ENCODE results near the gene ZNF438.
"Not testable (repeated sequence)": the region's sequence is repeated elsewhere in the genome, so short reads cannot be mapped to it uniquely, and the experiment has no call there.

ZNF438 gene

DNA sequence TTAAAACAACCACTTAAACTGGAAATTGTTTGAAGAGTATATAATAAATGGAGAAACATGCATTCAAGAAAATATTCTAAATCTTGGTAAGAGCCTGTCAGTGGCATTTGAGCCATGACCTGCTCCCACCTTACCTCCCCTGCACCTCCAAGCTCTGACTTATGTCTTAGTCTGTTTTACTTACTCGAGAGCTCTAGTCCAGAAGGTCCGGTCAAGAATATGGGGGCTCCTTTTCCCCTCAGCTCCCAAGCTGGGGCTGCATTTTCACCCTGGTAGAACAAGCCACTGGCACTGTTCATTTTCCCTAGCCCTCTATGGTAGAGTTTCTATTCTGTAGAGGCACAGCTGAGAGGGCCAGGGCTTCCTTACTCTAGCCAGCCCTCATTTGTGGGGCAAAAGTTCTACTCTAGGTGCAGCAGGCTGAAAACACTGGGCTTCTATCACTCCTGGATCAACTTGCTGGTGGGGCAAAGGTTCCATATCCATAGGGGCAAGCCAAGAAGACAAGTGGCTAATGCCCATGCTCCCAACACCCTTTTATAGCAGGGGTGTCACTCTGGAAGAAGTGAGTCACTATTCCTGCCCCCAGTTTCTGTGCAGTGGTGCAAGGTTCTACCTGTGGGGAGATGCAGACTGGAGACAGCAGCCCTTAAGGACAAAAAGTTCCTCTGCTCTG, 40.6 kb downstream of the ZNF438 start:
- in situ Hi-C loops (cut with MboI; ENCODE audit: low sequenced_read_pairs): no loop called here

DNA sequence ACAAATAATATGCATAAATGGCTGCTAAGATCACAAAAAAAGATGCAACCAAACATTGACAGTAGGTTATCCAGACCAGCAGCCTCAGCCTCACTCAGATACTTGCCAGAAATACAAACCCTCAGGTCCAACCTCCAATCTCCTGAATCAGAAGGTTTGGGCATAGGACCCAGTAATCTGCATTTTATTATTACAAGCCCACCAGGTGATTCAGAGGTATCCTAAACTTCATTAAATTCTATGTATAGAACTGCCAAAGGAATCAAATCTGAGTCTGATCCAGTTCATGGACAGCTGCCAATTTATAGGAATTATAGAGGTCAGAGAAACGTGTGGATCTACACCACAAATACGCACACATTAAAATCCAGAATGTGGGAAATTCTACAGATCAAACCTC, 41.3 kb downstream of the ZNF438 start:
- in situ Hi-C loops (cut with MboI; ENCODE audit: low sequenced_read_pairs): no loop called here

DNA sequence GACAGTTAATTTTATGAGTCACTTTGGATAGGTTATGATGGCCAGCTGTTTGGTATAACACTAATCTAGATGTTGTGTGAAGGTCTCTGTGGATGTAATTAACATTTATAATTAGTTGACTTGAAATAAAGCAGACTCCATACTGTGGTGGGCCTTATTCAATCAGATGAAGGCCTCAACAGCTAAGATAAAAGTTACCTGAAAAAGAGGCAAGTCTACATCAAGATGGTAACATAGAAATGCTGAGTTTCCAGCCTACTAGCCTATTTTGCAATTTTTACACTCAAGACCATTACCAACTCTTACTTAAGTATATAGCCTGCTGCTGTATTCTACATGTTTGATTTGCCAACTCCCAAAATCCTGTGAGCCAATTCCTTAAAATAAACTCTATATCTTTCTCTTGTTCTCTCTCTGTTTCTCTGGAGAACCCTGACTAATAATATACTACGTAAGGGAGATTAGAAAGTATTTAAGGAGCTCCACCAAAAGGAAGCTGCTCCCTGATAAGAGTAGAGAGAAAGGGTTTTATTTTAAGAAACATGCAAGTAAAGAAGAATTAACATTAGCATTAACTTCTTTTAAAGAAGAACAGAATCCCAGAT, 42.7 kb downstream of the ZNF438 start:
- in situ Hi-C loops (cut with MboI; ENCODE audit: low sequenced_read_pairs): no loop called here

DNA sequence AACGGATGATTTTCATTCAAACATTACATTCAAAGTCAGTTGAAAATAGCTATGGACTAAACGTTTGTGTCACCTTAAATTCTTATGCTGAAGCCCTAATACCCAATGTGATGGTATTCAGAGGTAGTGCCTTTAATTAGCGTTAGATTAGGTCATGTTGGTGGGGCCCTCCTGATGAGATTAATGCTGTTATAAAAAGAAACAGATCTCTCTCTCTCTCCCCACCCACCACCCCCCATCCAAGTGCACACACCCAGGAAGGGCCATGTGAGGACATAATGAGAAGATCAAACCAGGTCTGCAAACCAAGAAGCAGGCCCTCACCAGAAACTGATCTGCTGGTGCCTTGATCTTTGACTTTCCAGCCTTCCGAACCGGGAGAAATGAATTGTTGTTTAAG, 44.2 kb downstream of the ZNF438 start:
- in situ Hi-C loops (cut with MboI; ENCODE audit: low sequenced_read_pairs): no loop called here

DNA sequence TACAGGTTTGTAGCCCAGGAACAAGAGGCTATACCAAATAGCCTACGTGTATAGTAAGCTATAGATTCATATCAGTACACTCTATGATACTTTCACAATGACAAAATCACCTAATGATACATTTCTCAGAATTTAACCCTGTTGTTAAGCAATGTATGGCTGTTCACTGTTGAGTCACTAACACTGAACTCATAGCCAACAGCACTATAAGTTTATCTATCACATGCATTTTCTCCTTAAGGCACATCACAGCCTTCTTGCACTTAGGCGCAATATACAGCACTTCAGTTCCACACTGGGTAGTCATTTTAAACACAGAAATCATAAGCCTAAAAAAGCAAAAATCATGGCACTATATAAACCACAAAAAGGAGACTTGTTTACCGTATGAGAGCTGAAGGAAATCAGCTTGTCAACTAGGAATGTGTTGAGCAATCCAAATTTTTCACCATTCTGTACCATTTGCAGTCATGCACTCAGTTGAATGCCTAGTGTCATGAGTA, 45.6 kb downstream of the ZNF438 start:
- in situ Hi-C loops (cut with MboI; ENCODE audit: low sequenced_read_pairs): no loop called here

DNA sequence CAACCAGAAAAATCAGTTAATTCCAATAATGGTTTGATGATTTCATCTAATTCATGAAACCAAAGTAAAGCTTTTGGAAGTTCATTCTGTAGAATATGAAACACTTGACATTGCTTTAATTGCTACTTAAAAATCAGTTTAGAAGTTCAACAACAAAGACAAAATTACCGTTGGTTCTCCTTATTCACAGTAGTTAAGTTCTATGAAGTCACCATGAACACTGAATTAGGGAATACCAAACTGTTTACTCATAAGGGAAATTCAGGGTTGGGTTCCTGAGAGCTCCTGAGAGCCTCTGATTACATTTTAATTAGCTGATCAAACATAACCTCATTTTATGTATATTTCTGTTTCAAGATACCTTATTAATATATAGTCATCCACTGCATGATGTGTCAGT, 46.2 kb downstream of the ZNF438 start:
- in situ Hi-C loops (cut with MboI; ENCODE audit: low sequenced_read_pairs): no loop called here

DNA sequence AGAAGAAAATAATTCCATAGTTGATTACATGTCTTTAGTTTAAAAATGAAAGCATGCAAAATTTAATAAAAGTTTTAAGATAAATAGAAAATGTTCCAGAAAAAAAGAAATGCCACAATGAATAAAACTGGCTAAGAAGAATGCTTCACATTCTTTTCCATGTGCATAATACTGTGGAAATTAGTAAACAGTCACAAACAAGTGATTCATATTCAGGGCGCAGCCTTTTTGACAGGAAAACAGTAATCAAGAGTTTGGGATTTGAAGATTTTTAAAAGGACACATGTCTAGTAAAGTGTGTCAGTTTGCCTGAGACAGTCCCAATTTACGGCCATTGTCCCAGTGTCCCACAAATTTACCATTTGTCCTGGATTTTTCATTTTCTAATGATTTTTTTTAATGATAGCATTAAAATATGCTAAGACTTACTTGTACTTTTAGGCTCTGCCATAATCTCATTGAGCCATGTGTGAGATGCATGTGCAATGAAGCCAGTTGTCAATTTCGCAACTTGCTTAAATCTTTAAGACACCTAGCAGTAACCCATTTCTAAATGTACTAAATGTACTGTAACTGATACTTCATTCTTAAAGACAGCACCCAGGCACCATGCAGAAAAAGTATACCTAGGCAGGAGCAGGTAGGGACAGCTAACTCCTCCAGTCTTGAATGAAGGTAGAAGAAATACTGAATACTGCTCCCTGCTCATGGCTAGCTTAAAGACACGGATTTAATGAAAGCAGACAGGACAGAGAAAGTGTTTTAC, 46.9 kb downstream of the ZNF438 start:
- in situ Hi-C loops (cut with MboI; ENCODE audit: low sequenced_read_pairs): no loop called here

DNA sequence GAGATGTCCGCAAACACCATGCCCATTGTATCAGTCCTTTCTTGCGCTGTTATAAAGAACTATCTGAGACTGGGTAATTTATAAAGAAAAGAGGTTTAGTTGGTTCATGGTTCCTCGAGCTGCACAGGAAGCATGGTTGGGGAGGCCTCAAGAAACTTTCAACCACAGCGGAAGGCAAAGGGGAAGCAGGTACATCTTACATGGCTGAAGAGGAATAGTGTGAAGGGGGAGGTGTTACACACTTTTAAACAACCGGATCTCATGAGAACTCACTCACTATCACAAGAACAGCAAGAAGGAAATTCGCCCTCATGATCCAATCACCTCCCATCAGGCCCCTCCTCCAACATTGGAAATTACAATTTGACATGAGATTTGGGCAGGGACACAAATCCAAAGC, 48.5 kb downstream of the ZNF438 start:
- in situ Hi-C loops (cut with MboI; ENCODE audit: low sequenced_read_pairs): not testable (repeated sequence)

DNA sequence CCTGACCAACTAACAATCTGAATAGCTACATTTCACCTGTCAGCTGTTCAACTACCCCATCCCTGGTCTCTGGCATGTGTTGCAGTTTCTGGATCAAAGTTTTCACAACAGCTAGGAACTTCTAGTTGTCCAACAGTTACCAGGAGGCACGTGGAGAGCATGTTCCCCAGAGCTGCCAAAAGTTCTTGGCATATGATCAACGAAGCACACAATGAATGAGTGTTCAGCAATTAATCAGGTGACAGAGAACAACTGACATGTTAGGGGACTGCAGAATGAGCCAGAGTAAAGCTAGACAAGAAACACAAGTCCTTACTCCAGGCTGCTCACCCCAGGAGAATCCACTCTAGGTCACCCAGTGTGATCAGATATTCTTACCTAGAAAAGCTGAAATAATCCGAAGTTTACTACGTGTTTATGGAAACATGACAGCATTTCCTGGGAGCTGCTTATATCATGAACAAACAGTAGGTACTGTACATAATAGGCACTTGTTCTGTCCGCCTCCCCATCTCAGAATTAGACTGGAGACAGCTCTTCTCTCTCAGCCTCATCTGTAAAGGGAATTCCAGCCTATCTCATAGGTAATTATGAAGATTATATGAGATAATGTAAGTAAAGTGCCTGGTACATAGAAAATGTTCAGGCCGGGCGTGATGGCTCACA, 50.6 kb downstream of the ZNF438 start:
- in situ Hi-C loops (cut with MboI; ENCODE audit: low sequenced_read_pairs): no loop called here

DNA sequence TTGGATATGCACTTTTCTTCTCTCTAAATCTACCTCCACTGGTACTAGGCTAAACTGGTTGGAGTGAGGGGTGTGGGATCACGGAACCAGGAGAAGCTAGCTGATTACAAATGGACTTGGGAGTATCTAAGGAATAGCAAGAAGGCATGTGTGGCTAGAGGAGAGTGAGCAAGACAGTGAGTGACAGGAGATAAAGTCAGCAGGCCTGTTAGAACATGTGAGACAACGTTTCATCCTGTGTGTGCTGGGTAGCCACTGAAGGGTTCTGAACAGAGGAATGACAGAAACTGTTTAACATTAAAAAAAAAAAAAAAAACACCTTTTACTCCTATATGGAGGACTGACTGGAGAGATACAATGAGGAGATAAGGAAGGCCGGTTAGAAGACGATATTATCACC, 51.7 kb downstream of the ZNF438 start:
- in situ Hi-C loops (cut with MboI; ENCODE audit: low sequenced_read_pairs): no loop called here

DNA sequence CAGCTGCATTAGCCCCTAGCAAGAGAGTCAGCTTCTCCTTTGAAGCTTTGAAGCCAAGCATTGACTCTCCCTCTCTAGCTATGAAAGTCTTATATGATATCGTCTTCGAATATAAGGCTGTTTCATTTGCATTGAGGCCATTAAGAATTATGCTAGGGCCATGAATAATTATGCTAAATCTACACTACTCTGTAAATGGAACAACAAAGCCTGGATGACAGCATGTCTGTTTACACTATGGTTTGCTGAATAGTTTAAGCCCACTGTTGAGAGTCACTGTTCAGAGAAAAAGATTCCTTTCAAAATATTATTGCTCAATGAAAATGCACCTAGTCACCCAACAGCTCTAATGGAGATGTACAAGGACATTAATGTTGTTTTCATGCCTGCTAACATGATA, 52.8 kb downstream of the ZNF438 start:
- in situ Hi-C loops (cut with MboI; ENCODE audit: low sequenced_read_pairs): no loop called here

DNA sequence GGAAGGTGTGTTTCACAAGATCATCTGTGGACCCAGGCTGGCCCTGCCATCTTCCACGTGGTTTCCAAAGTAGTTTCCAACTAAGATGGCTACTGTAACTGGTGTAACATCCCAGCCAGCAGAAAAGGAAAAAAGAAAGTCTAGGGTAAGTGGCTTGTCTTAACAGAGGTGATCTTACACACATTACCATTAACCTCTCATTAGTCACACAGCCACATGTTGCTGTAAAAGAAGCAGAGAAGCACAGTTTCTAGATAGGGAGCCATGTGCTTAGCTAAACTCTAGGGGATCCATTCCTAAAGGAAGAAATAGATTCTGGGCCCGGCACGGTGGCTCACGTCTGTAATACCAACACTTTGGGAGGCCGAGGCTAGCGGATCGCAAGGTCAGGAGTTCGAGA, 54.3 kb downstream of the ZNF438 start:
- in situ Hi-C loops (cut with MboI; ENCODE audit: low sequenced_read_pairs): no loop called here

DNA sequence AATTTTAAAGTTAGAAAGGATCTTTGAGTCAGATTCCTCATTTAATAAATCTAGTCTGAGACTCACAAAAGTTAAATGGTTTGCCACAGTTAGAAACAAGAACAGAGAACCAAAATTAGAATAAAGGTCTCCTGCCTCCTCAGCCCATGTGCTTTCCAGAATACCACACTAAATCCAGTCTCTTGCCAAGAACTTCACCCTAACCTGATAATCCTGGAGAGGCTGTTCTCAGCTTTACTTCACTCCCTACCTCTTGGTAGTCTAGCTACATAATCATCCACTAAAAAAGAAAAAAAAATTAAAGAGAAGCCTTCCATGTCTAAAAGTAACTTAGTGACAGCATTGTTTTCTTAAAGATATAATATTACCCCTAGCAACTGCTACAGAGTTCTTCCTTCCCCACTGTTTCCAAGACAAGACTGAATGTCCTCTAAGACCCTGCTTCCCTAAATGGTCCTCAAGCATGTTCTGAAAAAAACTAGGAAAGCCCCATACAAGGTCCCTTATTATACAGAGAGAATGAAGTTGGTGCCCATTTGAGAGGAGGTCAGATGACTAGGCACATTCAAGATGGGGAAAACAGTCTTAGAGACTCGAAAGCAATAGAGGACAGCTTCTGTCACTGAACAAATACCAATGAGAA, 56.8 kb downstream of the ZNF438 start:
- in situ Hi-C loops (cut with MboI; ENCODE audit: low sequenced_read_pairs): no loop called here

DNA sequence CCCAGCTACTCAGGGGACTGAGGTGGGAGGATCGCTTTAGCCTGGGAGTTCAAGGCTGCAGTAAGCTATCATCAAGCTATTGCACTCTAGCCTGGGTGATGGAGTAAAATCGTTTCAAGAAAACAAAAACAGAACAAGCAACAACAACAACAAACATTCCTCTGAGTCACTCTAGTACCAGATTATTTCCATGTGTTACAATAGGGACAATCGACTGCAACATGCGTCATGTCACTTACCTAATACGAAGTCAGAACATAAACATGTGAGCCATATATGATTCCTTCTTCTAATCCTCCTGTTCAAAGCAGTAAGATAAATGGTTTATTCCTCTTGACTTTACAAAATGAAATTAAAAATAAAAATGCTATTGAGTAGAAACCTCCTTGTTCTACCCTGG, 57.3 kb downstream of the ZNF438 start:
- in situ Hi-C loops (cut with MboI; ENCODE audit: low sequenced_read_pairs): no loop called here

DNA sequence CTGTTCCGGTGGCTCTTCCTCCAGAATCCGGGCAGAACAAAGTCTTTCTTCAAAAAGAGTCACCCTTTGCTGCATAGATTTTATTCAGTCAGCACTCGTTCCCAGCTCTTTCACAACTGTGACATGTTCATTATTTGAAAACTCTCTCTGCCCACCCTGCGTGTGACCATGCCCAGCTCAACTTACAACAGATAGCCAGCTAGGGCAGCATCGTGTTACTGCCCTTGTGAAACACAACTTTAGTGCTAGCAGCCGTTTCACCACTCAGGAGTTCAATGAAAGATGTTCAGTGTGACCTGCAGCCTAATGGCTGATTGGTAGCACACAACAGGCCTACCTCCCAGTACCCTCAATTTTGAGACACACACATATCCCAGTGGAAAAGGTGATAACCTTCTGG, 57.9 kb downstream of the ZNF438 start:
- in situ Hi-C loops (cut with MboI; ENCODE audit: low sequenced_read_pairs): no loop called here

DNA sequence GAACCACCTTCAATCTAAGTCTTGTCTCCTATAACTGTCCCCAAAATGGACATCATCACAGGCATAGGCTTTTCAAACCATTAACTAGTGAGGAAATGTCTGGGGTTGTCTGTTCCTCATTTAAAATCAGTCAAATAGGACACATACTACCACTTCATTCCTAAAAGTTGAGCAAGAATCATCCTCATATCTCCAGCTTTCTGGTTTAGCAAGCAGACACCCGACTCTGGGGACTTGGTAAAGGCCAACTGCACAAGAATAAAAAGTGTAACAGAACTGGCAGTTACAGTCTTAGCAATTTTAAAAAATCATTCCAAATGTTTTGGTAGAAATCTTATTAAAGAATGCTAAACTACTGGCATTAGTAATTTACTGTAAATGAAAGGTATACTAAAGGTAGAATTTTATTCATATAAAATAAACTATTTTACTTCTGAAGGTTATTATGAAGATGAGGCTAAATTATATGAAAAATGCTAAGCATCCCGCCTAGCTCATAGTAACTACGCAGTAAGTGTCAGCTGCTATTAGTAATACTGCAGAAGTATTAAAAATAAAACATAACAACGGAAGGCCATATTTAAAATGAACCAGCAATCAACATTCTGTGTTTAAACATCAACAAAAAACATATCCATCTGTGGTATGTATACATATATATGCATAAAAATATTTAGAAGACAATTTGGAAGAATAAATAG, 60.8 kb downstream of the ZNF438 start:
- in situ Hi-C loops (cut with MboI; ENCODE audit: low sequenced_read_pairs): no loop called here

DNA sequence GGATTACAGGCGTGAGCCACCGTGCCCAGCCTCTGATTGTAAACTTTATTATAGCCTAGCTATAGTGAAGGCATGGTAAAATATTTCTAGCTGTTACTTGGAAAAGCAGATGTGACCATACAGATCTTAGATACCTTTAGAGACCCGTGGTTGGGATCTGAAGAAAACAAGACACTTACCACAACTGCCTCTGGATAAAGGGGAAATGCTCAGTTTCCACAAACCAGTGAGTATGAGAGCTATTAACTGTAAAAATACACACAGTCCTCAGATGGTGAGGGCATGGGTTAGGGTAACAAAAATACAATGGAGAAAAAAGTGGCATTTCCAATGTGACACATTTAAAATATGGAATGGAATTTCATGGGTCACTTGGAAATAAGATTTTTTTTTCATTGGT, 63.0 kb downstream of the ZNF438 start:
- in situ Hi-C loops (cut with MboI; ENCODE audit: low sequenced_read_pairs): no loop called here

DNA sequence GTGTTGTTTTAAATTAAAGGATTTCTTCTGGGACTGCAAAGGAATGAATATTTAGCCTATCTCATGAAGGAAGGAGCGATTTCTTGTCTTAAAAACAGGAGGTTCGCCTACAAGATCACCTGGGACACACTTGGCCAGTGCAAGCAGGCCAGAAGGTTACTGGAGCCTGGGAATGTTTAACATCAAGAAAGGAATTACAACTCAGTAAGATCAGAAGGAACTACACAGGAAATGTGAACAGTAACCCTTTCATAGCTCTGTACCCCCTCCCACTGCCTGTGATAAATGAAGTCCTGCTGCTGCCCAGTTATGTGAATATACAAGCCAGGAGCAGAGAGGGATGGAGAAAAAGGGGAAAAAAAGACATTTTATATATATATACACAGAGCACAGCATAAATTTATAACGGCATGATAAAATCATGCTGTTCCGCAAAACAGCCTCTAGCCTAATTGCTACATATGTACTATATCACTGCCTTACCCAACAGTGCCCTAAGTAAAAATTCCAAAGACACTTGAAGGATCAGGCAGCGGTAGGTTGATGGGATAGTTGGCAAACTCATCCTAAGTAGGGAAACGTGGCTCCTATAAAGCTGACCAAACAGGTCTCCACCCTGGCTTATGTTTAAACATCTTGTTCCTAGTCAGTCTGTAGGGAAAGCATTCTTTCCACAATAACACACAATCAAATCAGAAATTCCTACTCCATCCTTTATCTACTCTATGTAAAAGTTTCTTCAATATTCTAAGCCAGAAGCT, 63.8 kb downstream of the ZNF438 start:
- in situ Hi-C loops (cut with MboI; ENCODE audit: low sequenced_read_pairs): no loop called here

DNA sequence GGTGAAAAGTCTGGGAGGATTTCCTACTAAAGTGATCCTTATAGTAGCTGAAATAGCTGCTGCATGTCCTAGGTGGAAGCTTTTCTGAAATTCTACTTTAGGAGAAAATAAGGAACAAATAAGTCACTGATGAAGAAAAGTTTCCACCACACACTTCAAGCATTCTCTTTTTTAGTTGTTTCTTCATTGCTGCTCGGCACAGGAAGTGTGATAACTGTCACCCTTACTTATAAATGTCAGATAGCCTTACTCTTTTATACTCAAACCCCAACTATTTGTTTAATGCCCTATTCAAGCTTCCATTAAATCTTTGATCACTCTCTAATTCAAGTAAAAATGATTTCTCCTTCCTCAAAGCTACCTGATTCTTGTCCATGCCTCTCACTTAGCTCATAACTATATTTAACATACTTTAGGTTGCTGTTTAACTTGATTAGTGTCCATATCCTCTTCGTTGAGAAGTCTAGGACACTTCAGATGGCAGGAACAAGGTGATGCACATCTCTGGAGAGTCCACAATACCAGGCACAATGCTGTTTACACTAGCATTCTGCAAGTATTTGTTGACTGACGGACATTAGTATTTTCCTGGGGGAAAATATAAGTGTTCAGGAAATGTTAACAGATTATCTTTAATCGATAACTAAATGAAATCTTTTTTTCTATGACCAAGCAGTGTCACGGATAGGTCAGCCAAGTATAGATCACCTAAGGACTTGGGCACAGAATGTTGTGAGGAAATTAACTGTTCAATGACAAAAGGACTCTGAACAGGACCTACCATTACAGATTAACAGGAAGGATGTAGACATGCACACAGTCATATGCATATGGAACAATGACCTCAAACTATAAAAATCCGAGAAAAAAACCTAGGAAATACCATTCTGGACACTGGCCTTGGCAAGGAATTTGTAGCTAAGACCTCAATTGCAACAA, 67.4 kb downstream of the ZNF438 start:
- in situ Hi-C loops (cut with MboI; ENCODE audit: low sequenced_read_pairs): no loop called here
